ENCODE measurements around the gene TCF3.

Gene TCF3

GRCh38 chr19:1580957-1581356 lies 71.5 kb downstream of the TCF3 start:
- no peak for DNase-seq (ENCODE audit: low spot score)

DNA sequence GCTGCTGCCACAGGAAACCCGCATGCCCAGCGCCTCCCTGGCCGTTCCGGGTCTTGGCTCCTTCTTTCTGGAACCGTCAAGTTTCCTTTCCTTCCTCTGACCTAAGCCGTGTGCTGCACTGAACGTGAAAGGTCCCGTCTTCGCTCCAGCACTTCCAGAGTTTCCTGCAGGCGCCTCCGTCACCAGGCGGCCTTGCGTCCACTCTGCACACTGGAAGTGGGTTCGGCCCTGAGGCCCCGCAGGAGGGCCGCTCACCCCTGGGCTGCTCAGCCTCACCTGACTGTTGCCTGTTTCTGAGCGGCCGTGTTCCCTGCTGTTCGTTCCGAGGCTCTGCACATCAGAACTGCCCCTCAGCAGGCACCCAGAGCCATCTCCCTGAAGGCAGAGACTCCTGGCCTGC lies 72.0 kb downstream of the TCF3 start:
- no peak for DNase-seq (ENCODE audit: low spot score)

GRCh38 chr19:1579222-1579621 lies 73.2 kb downstream of the TCF3 start:
- no peak for DNase-seq (ENCODE audit: low spot score)

DNA sequence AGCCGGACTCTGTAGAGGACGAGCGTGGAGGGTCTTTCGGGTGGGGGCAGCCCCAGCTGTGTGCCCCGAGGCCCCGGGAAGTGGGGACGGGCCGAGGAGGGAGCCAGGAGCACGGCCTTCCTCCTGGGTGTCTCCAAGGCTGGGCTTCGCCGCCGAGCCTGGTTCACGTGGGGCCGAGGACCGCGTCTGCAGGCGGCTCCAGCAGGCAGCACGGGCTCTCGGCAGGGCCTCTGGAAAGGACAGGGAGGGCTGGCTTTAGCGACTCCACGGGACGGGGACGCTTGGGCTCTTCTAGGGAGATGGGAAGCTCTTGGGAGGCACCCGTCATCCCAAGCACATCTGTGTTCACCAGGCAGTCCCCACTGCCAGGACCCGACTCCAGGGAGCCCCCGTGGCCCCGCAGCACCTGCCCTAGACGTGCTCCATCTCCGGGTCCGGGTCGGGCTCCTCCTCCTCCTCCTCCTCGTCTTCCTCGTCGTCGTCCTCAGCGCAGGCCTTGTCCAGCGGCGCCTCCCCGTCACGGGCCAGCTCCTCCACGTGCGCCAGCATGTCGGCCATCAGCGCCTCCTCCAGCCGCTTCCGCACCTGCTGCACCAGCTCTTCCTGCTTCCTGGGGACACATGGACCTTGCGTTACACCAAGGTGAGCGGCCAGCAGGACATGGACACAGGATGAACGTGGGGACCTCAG lies 74.3 kb downstream of the TCF3 start:
- no peak for DNase-seq (ENCODE audit: low spot score)

DNA sequence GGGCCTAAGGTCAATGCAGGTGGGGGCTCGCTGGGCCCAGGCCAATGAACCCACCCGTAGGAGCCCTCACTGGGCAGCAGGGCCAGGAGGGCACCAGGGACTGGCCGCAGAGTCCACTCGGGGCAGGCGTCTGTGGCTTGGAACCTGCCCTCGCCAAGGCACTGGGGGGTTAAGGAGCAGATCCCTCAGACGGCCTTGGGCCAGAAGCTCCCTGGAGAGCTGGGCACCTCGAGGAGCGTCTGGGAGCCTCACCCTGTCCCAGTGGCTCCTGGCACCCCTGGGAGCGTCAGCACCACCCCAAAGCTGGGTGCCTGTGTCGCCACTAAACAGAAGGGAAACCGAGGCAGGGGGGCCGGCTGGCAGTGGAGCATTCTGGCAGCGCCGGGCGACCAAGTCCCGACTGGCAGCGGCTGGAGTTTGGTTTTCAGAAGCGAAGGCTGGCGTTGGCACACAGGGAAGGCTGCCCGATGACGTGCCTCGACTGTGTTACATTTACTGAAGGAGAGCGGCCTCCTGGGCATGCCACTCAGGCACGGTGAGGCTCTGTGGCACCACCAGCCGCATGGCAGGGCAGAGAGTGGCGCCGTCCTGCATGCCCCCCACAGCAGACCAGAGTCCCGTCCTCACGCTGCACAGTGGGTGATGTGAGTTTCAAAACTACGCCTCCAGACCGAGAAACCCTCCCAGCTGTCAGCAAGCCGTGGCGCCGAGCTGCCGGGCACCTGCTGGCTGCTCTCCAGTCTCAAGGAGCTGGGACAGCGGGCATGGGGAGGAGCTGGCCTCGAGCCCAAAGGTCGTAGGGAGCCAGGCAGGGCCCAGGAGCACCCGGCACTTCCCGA lies 75.1 kb downstream of the TCF3 start:
- DNase-seq (ENCODE audit: low spot score): no peak

DNA sequence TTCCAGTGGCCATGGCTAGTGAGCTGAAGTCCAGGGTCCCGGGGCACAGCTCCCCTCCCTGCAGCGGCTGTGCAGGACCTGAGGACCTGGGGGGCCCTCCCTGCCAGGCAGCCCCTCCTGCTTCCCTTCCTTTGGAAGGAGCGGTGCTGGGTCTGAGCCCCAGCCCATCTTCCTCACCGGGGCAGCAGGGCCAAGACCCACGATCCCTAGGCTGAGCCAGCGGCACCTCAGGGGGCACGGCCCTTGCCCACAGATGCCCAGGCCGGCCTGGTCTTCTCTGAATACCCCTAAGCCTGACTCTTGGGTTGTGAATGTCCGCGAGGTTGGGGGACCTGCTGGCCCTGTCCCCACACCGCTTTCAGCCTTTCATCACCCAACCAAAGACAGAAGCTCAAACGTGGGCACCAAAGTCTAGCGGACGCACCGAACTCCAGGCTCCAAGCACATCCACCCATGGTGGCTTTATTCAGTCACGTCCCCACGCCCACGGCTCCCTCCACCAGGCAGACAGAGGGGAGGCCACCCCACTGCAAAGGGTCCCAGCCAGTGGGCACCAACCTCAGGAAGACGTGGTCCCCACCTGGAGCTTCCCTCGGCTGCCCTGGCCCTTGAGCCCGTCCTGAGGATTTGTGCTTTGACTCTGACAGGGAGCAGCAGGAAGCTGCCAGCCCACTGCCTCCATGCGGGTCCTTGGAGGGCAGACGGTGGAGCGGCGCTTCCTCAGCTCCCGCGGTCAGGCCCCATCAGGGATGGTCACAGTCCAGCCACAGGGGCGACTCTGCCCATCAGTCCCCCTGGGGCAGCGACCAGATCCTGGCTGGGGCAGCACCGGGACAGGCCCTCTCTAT lies 75.9 kb downstream of the TCF3 start:
- no peak for DNase-seq (ENCODE audit: low spot score)

- DNase-seq (ENCODE audit: low spot score): no peak
Observed at GRCh38 chr19:1575323-1576241, 76.8 kb downstream of the TCF3 start.

GRCh38 chr19:1574354-1575136 lies 77.9 kb downstream of the TCF3 start:
- no peak for DNase-seq (ENCODE audit: low spot score)

DNA sequence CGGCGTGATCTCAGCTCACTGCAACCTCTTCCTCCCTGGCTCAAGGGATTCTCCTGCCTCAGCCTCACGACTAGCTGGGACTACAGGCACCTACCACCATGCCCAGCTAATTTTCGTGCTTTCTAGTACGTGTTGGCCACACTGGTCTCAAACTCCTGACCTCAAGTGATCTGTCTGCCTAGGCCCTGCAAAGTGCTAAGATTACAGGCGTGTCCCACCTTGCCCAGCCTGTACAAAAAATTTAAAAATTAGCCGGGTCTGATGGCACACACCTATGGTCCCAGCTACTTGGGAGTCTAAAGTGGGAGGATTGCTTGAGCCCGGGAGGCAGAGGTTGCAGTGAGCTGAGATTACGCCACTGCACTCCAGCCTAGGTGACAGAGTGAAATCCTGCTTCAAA lies 79.6 kb downstream of the TCF3 start:
- no peak for DNase-seq (ENCODE audit: low spot score)

- no peak for DNase-seq (ENCODE audit: low spot score)
Observed at GRCh38 chr19:1571358-1571757, 81.1 kb downstream of the TCF3 start.

DNA sequence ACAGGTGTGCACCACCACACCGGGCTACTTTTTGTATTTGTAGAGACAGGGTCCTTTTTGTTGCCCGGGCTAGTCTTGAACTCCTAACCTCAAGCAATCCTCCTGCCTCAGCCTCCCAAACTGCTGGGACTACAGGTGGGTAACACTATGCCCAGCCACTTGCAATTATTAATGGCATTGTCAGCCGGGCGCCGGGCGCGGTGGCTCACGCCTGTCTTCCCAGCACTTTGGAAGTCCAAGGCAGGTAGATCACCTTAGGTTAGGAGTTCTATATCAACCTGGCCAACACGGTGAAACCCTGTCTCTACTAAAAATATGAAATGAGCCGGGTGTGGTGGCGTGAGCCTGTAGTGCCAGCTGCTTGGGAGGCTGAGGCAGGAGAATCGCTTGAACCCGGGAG lies 81.6 kb downstream of the TCF3 start:
- no peak for DNase-seq (ENCODE audit: low spot score)

DNA sequence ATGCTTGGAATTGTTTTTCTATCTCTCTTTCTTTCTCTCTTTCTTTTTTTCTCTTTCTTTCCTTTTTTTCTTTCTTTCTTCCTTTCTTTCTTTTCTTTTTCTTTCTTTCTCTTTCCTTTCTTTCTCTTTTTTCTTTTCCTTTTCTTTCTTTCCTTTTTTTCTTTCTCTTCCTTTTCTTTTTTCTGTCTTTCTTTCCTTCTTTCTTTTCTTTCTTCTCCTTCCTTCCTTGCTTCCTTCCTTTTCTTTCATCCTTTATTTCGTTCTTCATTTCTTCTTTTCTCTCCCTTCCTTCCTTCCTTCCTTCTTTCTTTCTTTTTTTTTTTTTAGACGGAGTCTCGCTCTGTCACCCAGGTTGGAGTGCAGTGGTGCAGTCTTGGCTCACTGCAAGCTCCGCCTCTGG lies 82.4 kb downstream of the TCF3 start:
- DNase-seq (ENCODE audit: low spot score): no peak

DNA sequence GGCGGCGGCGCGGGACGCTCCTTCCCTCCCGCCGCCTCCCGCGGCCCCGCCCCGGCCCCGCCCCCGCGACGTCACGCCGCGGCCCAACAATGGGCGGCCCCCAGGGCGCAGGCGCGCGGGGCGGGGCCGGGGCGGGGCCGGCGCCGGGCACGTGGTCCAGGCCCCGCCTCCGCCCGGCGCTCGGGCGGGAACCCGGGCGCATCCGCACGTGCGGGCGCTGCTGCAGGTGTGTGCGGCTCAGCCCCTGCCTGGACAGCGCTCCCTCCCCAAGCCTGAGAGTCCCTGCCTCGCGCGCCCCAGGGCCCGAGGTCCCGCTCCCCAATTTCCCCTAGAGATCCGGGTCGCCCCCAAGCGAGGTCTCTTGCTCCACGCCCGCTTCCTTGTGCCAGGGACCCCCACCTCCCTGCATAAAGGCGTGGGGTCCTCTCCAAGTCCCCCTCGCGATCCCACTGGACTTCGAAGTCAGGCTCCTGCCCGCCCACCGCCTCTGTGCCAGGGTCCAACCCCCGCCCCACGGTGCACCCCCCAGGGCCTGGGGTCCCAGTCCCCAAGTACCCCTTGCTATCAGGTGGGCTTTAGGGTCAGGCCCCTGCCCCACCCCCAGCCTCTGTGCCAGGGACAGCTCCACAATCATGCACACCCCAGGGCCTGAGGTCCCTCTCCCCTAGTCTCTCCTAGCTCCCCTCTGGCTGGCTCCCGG lies 83.9 kb downstream of the TCF3 start, which contains the start of gene MEX3D:
Gene MEX3D, minus strand, starts transcription at position 6 of the 700 bp plus-strand sequence. CDS start 267 bp downstream, outside the sequence.
- peak; percentile 70 for DNase-seq (ENCODE audit: low spot score)

GRCh38 chr19:1567848-1568227 lies 84.6 kb downstream of the TCF3 start:
- no peak for DNase-seq (ENCODE audit: low spot score)

DNA sequence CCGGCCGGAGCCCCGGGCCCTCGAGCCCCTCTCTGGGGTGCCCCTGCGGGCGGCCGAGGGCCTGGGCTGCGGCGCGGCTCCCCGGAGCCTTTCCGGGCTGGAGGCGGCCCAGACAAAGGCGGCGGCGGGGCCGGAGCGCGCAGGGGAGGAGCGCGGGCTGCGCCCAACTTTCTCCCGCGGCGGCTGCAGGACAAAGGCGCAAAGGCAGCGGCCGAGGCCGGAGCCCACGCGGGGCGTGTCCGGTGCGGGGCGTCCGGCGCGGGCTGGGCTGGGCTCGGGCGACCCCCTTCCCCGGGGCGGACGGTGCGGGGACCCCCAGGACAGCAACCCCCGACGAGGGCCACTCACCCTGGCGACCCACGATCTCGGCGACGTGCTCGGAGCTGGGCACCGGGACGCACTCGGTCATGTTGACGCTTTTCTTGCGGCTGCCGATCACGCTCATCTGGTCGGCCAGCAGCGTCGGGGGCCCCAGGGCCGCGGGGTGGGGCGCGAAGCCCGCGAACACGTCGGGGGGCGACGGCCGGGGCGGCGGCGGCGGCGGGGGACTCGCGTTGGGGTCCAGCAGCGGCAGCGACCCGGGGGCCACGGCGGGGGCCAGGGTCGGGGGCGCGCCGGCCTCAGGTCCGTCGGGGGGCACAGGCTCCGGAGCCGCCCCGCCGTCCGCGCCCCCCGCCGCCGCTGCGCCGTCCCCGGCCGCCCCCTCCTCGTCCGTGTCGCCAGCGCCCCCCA lies 85.1 kb downstream of the TCF3 start:
- DNase-seq (ENCODE audit: low spot score): peak; percentile 34

DNA sequence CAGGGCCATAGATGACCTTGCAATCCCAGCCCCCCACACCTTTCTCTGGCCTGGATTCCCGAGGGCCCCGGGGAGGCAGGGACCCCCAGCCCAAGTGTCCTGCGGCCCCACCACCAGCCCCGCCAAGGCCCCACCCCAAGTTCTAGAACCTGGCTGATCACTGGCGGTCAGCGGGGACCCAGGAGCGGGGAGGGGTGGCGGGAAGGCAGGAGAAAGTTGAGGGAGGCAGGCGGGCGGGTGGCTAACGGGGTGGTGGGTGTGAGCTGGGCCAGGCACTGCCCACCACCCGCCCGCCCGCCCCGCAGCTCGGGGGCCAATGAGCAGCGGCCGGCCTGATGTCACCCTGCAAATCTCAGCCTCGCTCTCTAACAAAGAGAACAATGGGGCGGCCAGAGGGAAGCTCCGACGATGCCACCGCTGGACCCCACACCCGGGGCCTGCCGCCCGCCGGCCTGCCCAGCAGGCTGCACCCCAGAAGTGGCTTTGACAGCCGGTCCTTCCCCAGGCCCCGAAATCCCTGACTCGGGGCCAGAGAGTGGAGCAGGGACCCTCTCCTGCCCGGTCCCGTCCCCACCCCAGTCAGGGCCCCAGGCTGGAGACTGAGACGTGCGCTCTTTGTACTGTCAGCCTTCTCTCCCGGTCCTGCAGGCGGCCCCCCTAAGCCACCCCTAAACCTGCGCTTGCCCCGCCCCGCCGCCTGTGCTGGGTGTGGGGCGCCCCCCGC lies 85.9 kb downstream of the TCF3 start:
- peak; percentile 72 for DNase-seq (ENCODE audit: low spot score)

- DNase-seq (ENCODE audit: low spot score): no peak
Observed at GRCh38 chr19:1563251-1563650, 89.2 kb downstream of the TCF3 start.

GRCh38 chr19:1561236-1561842 lies 91.1 kb downstream of the TCF3 start:
- no peak for DNase-seq (ENCODE audit: low spot score)
